ENCODE measurements around the gene COQ3. TPM values are rescaled to one million over a fixed set of nuclear protein-coding genes. Genes with fewer than 3 reads are reported as not detected.

Gene COQ3
- 10 to 100 TPM in 2 of 3 donors, 1 to 10 TPM in 1; 4.8 to 12.5 (median 11.4) TPM for polyA plus RNA-seq

GRCh38 chr6:99393698-99394531 is at the start of gene COQ3:
Gene COQ3, minus strand, starts transcription at chr6:99394195. Its CDS starts 16 bp downstream, at chr6:99394179.
- WGBS, 3 donors, result 8 to 11% (median 10%) methylated on average over 56 of the region's 56 CpGs
- H3K27ac ChIP-seq (ENCODE audit: low read depth, low read length), result no peak within 1 kb of the TSS

- H3K27ac ChIP-seq (ENCODE audit: low read depth, low read length), result no peak overlapping the region
- 2 to 11% (median 8%) methylated on average over 3 of the region's 3 CpGs for WGBS, 3 donors
These were observed 40.9 kb upstream of the COQ3 start for GRCh38 chr6:99434702-99435530.

GRCh38 chr6:99432877-99433276 is 38.9 kb upstream of the COQ3 start:
- 66 to 93% (median 88%) methylated on average over 2 of the region's 2 CpGs for WGBS, 3 donors
- H3K27ac ChIP-seq (ENCODE audit: low read depth, low read length), result no peak overlapping the region

GRCh38 chr6:99431901-99432300 is 37.9 kb upstream of the COQ3 start:
- 93 to 94% (median 93%) methylated on average over 2 of the region's 2 CpGs for WGBS, 3 donors
- no peak overlapping the region for H3K27ac ChIP-seq (ENCODE audit: low read depth, low read length)

- no peak overlapping the region for H3K27ac ChIP-seq (ENCODE audit: low read depth, low read length)
- 94 to 98% (median 98%) methylated on average over 5 of the region's 5 CpGs for WGBS, 3 donors
These were observed 34.0 kb upstream of the COQ3 start for GRCh38 chr6:99427988-99428387.

GRCh38 chr6:99426451-99426757 is 32.4 kb upstream of the COQ3 start:
- WGBS, 3 donors, result 26 to 40% (median 34%) methylated on average over 4 of the region's 4 CpGs
- no peak overlapping the region for H3K27ac ChIP-seq (ENCODE audit: low read depth, low read length)

GRCh38 chr6:99425647-99426450 is 31.9 kb upstream of the COQ3 start:
- peak overlapping the region; percentile 76 for H3K27ac ChIP-seq (ENCODE audit: low read depth, low read length)
- WGBS, 3 donors, result 1 to 3% (median 2%) methylated on average over 29 of the region's 29 CpGs

- WGBS, 3 donors, result 0 to 1% (median 0%) methylated on average over 53 of the region's 53 CpGs
- H3K27ac ChIP-seq (ENCODE audit: low read depth, low read length), result peak within 1 kb of the TSS; percentile 76
These were observed 31.0 kb upstream of the COQ3 start, which contains the start of gene PNISR for GRCh38 chr6:99424761-99425646. Gene PNISR, minus strand, starts transcription at chr6:99425308. Its CDS starts 10,649 bp downstream, at chr6:99414659.

GRCh38 chr6:99424022-99424421 is 30.0 kb upstream of the COQ3 start:
- H3K27ac ChIP-seq (ENCODE audit: low read depth, low read length), result no peak overlapping the region
- 39 to 65% (median 53%) methylated on average over 5 of the region's 5 CpGs for WGBS, 3 donors

GRCh38 chr6:99422912-99423311 is 28.9 kb upstream of the COQ3 start:
- no peak overlapping the region for H3K27ac ChIP-seq (ENCODE audit: low read depth, low read length)
- WGBS, 3 donors, result 86 to 90% (median 89%) methylated on average over 6 of the region's 6 CpGs

- H3K27ac ChIP-seq (ENCODE audit: low read depth, low read length), result no peak overlapping the region
These were observed 23.1 kb upstream of the COQ3 start for GRCh38 chr6:99416892-99417767.

GRCh38 chr6:99416226-99416625 is 22.2 kb upstream of the COQ3 start:
- 67 to 90% (median 75%) methylated on average over 2 of the region's 2 CpGs for WGBS, 3 donors
- no peak overlapping the region for H3K27ac ChIP-seq (ENCODE audit: low read depth, low read length)

More at GRCh38 chr6:99416892-99417767, 23.1 kb upstream of the COQ3 start:
- WGBS, 3 donors, result 82 to 86% (median 84%) methylated on average over 9 of the region's 9 CpGs

GRCh38 chr6:99415446-99415845 is 21.5 kb upstream of the COQ3 start:
- no peak overlapping the region for H3K27ac ChIP-seq (ENCODE audit: low read depth, low read length)

GRCh38 chr6:99412065-99412464 is 18.1 kb upstream of the COQ3 start:
- 88 to 98% (median 93%) methylated on average over 1 of the region's 1 CpG for WGBS, 3 donors
- H3K27ac ChIP-seq (ENCODE audit: low read depth, low read length), result no peak overlapping the region

GRCh38 chr6:99409672-99410071 is 15.7 kb upstream of the COQ3 start:
- no peak overlapping the region for H3K27ac ChIP-seq (ENCODE audit: low read depth, low read length)

- WGBS, 3 donors, result 79 to 85% (median 83%) methylated on average over 7 of the region's 7 CpGs
- H3K27ac ChIP-seq (ENCODE audit: low read depth, low read length), result no peak overlapping the region
These were observed 13.1 kb upstream of the COQ3 start for GRCh38 chr6:99407076-99407475.

- no peak overlapping the region for H3K27ac ChIP-seq (ENCODE audit: low read depth, low read length)
- 65 to 89% (median 72%) methylated on average over 5 of the region's 5 CpGs for WGBS, 3 donors
These were observed 8.5 kb upstream of the COQ3 start for GRCh38 chr6:99402448-99402847.

Measured in adipose tissue (tissue), 3 donors.